Calu3 (cell line): ENCODE results near the gene NR2F2. TPM values are rescaled to one million over a fixed set of nuclear protein-coding genes. Genes with fewer than 3 reads are reported as not detected.

ENCODE experiments used
- BruUV-seq: library from RNA; stranded (reverse); fragments of 400-500 nt; replicated peaks from 2 replicates; lab custom pipeline; 2021; lab: Mats Ljungman, UMichigan
- CTCF ChIA-PET: fragments of 300-600 bp; sonication (Branson Sonifier 250); formaldehyde crosslinking; loops from one replicate; lab custom pipeline; 2022; ENCODE audit warnings: antibody characterized with exemption; lab: Charles Lee
- DNase-seq: peaks from one replicate; pipeline ENCODE4 v3.0.0; 2022
- H3K27ac Mint-ChIP-seq: one replicate; pipeline ENCODE4 v1.8.0; 2022; ENCODE audit warnings: mixed read lengths; ENCODE audit not compliant: unreplicated experiment
- H3K27me3 Mint-ChIP-seq: one replicate; pipeline ENCODE4 v1.8.0; 2022; ENCODE audit warnings: mixed read lengths; ENCODE audit not compliant: unreplicated experiment
- H3K36me3 Mint-ChIP-seq: one replicate; pipeline ENCODE4 v1.8.0; 2022; ENCODE audit warnings: mild to moderate bottlenecking, moderate library complexity, mixed read lengths; ENCODE audit not compliant: insufficient read depth, unreplicated experiment
- H3K4me1 Mint-ChIP-seq: one replicate; pipeline ENCODE4 v1.8.0; 2022; ENCODE audit warnings: mild to moderate bottlenecking, low read depth, mixed read lengths; ENCODE audit not compliant: unreplicated experiment
- H3K4me3 Mint-ChIP-seq: one replicate; pipeline ENCODE4 v1.8.0; 2022; ENCODE audit warnings: mild to moderate bottlenecking, low read depth, moderate library complexity, mixed read lengths; ENCODE audit not compliant: unreplicated experiment
- H3K9me3 Mint-ChIP-seq: one replicate; pipeline ENCODE4 v1.8.0; 2022; ENCODE audit warnings: low read depth, mixed read lengths; ENCODE audit not compliant: unreplicated experiment
- intact Hi-C: fragments of 100-400 bp; cut with micrococcal nuclease; formaldehyde crosslinking; loops from one replicate; pipeline ENCODE4 v1.10.0; 2022; ENCODE audit not compliant: unreplicated experiment
- total RNA-seq: library from RNA; stranded (reverse); gene quantifications from 2 replicates; pipeline ENCODE4 v1.2.3, GENCODE V29; 2022
- TF ChIP-seq, protein P1 (sequence below): fragments of 200-600 bp; IDR thresholded peaks from one replicate; pipeline ENCODE4 v1.8.0; 2022; ENCODE audit warnings: antibody characterized with exemption; ENCODE audit not compliant: unreplicated experiment

NR2F2 gene
- total RNA-seq, 1 experiment from 2014 or later, result 158 TPM

DNA sequence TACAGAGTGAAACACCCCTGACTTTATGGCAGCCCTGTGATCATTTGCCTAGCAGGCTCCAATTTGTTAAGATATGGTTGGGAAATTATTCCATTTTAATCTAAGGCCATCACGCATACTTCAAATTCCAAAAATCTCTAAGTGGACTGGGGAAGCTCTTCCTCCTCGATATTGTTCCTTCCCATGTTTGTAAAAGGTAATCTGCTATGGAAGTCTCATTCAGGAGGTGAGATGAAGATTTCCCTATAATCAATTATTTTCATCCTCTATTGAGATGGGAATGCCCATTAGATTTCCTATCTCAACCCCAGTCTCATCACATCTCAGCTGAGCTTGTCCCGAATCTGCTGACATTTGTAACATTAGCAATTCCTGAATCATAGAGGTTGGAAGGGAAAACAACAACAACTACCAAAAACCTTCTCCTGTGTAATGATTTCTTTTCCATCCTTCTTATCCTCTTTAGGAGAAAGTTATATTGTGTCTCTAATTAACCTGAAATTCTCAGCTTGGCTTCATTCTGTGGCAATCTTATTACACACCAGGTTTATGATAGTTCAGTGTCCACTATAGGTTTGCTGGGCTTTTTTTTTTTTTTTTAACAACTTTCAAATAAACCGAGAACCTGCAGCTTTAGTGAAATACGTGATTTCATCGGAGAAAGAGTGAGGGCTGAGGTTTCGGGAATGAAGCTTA is 2.2 kb upstream of the NR2F2 start:
- intact Hi-C loops, result loop anchor here (5.0 to 10.0 kb wide), 3 partner anchors 556 to 1071 kb away; no protein-coding TSS in a partner anchor
- peaks cover 40% of the 10 kb centered on the region for H3K4me1 Mint-ChIP-seq

DNA sequence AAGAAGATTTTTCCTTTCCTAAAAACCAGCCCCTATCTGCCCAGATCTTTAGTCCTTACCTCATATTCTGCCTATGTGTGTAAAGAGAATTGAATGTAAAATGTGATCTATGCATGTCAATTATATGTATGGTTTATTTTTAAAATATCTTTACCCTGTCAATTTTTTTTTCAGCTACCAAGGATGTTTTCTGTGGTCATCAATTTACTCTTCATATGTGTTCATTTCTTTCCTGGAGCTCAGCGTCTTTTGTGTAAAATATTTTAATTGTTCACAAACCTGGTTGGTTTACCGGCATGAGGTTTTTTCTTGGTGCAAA is 1.7 kb upstream of the NR2F2 start:
- Mint-ChIP-seq H3K4me1 (peaks cover 36% of the 10 kb centered on the region), H3K27me3 (no peaks in the 10 kb centered on the region), H3K4me3 (no peak overlapping the region), H3K36me3 (peaks cover 100% of the 10 kb centered on the region), H3K9me3 (no peaks in the 10 kb centered on the region), H3K27ac (peak overlapping the region; percentile 98)
- TF ChIP-seq, protein P1, sequence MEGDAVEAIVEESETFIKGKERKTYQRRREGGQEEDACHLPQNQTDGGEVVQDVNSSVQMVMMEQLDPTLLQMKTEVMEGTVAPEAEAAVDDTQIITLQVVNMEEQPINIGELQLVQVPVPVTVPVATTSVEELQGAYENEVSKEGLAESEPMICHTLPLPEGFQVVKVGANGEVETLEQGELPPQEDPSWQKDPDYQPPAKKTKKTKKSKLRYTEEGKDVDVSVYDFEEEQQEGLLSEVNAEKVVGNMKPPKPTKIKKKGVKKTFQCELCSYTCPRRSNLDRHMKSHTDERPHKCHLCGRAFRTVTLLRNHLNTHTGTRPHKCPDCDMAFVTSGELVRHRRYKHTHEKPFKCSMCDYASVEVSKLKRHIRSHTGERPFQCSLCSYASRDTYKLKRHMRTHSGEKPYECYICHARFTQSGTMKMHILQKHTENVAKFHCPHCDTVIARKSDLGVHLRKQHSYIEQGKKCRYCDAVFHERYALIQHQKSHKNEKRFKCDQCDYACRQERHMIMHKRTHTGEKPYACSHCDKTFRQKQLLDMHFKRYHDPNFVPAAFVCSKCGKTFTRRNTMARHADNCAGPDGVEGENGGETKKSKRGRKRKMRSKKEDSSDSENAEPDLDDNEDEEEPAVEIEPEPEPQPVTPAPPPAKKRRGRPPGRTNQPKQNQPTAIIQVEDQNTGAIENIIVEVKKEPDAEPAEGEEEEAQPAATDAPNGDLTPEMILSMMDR, result no peak
- intact Hi-C loops, result loop anchor here (5.0 to 10.0 kb wide), 3 partner anchors 557 to 1072 kb away; no protein-coding TSS in a partner anchor
- BruUV-seq, result no TSS peak
- no peak for DNase-seq
- CTCF ChIA-PET, result interaction anchor here (0.6 to 5.8 kb wide), 4 partner anchors 14 to 534 kb away, joined by 3 to 121 read pairs (median 16); no protein-coding TSS in a partner anchor

More for the DNA sequence above, 2.2 kb upstream of the NR2F2 start:
- no TSS peak for BruUV-seq
- Mint-ChIP-seq H3K27ac (peak overlapping the region; percentile 98), H3K36me3 (peaks cover 100% of the 10 kb centered on the region), H3K27me3 (no peaks in the 10 kb centered on the region), H3K9me3 (no peaks in the 10 kb centered on the region), H3K4me3 (no peak overlapping the region)
- TF ChIP-seq, protein P1, result no peak
- CTCF ChIA-PET, result interaction anchor here (0.6 to 5.8 kb wide), 14 partner anchors 9 to 1211 kb away, joined by 3 to 121 read pairs (median 8); no protein-coding TSS in a partner anchor
- DNase-seq, result no peak

DNA sequence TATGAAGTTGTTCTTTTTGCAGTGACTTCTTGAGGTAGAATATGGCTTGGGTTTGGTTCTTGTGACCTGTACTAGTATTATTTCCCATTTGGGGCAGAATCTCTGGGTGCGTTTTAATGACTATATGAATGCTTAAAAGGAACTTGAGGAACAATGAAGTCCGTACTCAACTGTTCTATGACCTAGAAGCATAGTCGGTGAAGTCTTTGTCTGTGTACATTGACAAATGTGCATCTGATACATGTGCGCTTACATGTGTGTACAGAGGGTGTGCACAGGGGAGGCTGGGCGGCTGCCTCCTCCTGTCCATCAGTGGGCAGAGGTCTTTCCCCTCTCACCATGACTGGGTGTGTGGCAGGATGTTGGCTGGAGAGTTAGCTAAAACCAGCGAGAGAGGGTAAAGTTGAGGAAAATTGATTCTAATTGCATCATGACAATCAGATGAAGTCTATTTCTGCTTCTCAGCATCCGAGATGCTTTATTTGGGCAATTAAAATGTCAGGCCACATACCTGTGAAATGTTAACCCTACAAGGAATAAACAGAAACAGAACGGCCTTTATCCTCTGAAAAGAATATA is 1.0 kb upstream of the NR2F2 start:
- DNase-seq, result no peak
- Mint-ChIP-seq H3K36me3 (peaks cover 100% of the 10 kb centered on the region), H3K4me1 (peaks cover 30% of the 10 kb centered on the region), H3K9me3 (no peaks in the 10 kb centered on the region), H3K27ac (peak overlapping the region; percentile 98), H3K4me3 (no peak overlapping the region), H3K27me3 (no peaks in the 10 kb centered on the region)
- TF ChIP-seq, protein P1, result no peak
- BruUV-seq, result no TSS peak
- intact Hi-C loops, result loop anchor here (5.0 to 10.0 kb wide), 3 partner anchors 557 to 1072 kb away; no protein-coding TSS in a partner anchor
- CTCF ChIA-PET, result interaction anchor here (0.6 to 5.8 kb wide), 5 partner anchors 8 to 59 kb away, joined by 3 to 121 read pairs (median 5); no protein-coding TSS in a partner anchor

DNA sequence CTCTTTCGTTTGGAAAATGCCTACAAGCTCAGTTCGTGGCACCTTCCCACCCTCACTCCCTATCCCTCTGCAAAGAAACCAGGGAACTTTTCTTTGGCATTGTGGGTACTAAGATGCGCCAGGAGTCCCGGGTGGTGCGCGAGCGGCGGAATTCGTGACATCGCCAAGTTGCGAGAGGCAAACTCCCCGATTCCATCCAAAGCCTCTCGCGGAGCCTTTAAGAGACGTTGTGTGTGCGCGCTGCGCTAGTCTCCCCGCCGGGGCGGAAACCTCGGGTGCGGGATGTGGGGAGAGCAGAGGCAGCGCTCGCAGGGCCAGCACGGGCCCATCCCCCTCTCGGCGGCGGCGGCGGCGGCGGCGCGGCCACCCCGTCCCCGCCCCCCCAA is 443 bp upstream of the NR2F2 start:
- TF ChIP-seq, protein P1, result no peak
- CTCF ChIA-PET, result interaction anchor here (0.6 to 5.8 kb wide), 7 partner anchors 9 to 916 kb away, joined by 3 to 121 read pairs (median 5); no protein-coding TSS in a partner anchor
- Mint-ChIP-seq H3K27ac (peak overlapping the region; percentile 98), H3K9me3 (no peaks in the 10 kb centered on the region), H3K4me3 (no peak overlapping the region), H3K36me3 (peaks cover 100% of the 10 kb centered on the region), H3K4me1 (peaks cover 24% of the 10 kb centered on the region), H3K27me3 (no peaks in the 10 kb centered on the region)
- no peak for DNase-seq
- intact Hi-C loops, result no loop called here
- no TSS peak for BruUV-seq
